ENCODE measurements around the gene NR2F2. TPM values are rescaled to one million over a fixed set of nuclear protein-coding genes. Genes with fewer than 3 reads are reported as not detected.
A peak's percentile ranks its signal among the peaks of the same experiment; 100 is the strongest.

Gene NR2F2
- total and polyA plus RNA-seq, 2 of the 13 experiments (the other 11 are each of a cell fraction or from before 2014, with no cell fraction given) = 3.5 to 4.7 TPM

DNA sequence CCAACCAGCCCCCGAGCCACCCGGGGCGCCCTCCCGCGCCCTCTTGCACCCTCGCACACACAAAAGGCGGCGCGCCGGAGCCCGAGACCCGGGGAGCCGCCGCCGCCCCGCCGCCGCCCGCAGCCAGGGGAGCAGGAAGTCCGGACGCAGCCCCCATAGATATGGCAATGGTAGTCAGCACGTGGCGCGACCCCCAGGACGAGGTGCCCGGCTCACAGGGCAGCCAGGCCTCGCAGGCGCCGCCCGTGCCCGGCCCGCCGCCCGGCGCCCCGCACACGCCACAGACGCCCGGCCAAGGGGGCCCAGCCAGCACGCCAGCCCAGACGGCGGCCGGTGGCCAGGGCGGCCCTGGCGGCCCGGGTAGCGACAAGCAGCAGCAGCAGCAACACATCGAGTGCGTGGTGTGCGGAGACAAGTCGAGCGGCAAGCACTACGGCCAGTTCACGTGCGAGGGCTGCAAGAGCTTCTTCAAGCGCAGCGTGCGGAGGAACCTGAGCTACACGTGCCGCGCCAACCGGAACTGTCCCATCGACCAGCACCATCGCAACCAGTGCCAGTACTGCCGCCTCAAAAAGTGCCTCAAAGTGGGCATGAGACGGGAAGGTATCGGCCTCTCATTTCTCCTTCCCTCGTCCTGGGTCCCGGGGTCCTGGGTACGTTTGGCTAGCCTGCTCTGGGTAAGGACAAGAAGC is 1.6 kb downstream of the NR2F2 start (continued):
- TF ChIP-seq, protein P1, sequence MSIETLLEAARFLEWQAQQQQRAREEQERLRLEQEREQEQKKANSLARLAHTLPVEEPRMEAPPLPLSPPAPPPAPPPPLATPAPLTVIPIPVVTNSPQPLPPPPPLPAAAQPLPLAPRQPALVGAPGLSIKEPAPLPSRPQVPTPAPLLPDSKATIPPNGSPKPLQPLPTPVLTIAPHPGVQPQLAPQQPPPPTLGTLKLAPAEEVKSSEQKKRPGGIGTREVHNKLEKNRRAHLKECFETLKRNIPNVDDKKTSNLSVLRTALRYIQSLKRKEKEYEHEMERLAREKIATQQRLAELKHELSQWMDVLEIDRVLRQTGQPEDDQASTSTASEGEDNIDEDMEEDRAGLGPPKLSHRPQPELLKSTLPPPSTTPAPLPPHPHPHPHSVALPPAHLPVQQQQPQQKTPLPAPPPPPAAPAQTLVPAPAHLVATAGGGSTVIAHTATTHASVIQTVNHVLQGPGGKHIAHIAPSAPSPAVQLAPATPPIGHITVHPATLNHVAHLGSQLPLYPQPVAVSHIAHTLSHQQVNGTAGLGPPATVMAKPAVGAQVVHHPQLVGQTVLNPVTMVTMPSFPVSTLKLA (IDR thresholded peaks at IDR 0.05) = peak; percentile 27; the same call in 1 of the 2 replicates
- TF ChIP-seq ZC3H13 (CRISPR knock-in tag; IDR thresholded peaks at IDR 0.05) (peak; percentile 90), NPAS2 (CRISPR knock-in tag; IDR thresholded peaks at IDR 0.05; ENCODE audit: borderline replicate concordance) (no peak), ZNF589 (CRISPR knock-in tag; conservative IDR thresholded peaks at IDR 0.05) (no peak), ASH2L (IDR thresholded peaks at IDR 0.05; ENCODE audit: insufficient read length, low read depth, low read length) (peak; percentile 38), ZNF263 (CRISPR knock-in tag; IDR thresholded peaks at IDR 0.05) (peak; percentile 40; the same call in 1 of the 2 replicates), ONECUT2 (CRISPR knock-in tag; IDR thresholded peaks at IDR 0.05) (peak; percentile 63), ARNTL (CRISPR knock-in tag; IDR thresholded peaks at IDR 0.05) (0 out of 2 replicates have a peak, but pooled peaks have one; percentile 56), BHLHE40 (IDR thresholded peaks at IDR 0.05; ENCODE audit: low read length) (peak; percentile 93), SRY (CRISPR knock-in tag; IDR thresholded peaks at IDR 0.05) (peak; percentile 80; the same call in 1 of the 2 replicates), ZNF274 (CRISPR knock-in tag; IDR thresholded peaks at IDR 0.05) (no peak), AGO2 (optimal IDR thresholded peaks at IDR 0.05; ENCODE audit: low read depth, low read length) (peak; percentile 57), YEATS4 (CRISPR knock-in tag; IDR thresholded peaks at IDR 0.05; ENCODE audit: borderline replicate concordance) (peak; percentile 48; the same call in 1 of the 2 replicates), SMARCC2 (IDR thresholded peaks at IDR 0.05) (no peak), IKZF4 (CRISPR knock-in tag; IDR thresholded peaks at IDR 0.05; ENCODE audit: borderline replicate concordance, low read depth, not compliant biosample characterization) (peak; percentile 35)
- TF ChIP-seq, protein P2, sequence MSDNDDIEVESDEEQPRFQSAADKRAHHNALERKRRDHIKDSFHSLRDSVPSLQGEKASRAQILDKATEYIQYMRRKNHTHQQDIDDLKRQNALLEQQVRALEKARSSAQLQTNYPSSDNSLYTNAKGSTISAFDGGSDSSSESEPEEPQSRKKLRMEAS (IDR thresholded peaks at IDR 0.05) = peak; percentile 90
- TF ChIP-seq, protein P3, sequence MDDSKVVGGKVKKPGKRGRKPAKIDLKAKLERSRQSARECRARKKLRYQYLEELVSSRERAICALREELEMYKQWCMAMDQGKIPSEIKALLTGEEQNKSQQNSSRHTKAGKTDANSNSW (CRISPR knock-in tag; IDR thresholded peaks at IDR 0.05; ENCODE audit: borderline replicate concordance) = 0 out of 2 replicates have a peak, but pooled peaks have one; percentile 36
- TF ChIP-seq, protein P4, sequence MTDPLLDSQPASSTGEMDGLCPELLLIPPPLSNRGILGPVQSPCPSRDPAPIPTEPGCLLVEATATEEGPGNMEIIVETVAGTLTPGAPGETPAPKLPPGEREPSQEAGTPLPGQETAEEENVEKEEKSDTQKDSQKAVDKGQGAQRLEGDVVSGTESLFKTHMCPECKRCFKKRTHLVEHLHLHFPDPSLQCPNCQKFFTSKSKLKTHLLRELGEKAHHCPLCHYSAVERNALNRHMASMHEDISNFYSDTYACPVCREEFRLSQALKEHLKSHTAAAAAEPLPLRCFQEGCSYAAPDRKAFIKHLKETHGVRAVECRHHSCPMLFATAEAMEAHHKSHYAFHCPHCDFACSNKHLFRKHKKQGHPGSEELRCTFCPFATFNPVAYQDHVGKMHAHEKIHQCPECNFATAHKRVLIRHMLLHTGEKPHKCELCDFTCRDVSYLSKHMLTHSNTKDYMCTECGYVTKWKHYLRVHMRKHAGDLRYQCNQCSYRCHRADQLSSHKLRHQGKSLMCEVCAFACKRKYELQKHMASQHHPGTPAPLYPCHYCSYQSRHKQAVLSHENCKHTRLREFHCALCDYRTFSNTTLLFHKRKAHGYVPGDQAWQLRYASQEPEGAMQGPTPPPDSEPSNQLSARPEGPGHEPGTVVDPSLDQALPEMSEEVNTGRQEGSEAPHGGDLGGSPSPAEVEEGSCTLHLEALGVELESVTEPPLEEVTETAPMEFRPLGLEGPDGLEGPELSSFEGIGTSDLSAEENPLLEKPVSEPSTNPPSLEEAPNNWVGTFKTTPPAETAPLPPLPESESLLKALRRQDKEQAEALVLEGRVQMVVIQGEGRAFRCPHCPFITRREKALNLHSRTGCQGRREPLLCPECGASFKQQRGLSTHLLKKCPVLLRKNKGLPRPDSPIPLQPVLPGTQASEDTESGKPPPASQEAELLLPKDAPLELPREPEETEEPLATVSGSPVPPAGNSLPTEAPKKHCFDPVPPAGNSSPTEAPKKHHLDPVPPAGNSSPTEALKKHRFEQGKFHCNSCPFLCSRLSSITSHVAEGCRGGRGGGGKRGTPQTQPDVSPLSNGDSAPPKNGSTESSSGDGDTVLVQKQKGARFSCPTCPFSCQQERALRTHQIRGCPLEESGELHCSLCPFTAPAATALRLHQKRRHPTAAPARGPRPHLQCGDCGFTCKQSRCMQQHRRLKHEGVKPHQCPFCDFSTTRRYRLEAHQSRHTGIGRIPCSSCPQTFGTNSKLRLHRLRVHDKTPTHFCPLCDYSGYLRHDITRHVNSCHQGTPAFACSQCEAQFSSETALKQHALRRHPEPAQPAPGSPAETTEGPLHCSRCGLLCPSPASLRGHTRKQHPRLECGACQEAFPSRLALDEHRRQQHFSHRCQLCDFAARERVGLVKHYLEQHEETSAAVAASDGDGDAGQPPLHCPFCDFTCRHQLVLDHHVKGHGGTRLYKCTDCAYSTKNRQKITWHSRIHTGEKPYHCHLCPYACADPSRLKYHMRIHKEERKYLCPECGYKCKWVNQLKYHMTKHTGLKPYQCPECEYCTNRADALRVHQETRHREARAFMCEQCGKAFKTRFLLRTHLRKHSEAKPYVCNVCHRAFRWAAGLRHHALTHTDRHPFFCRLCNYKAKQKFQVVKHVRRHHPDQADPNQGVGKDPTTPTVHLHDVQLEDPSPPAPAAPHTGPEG (CRISPR knock-in tag; IDR thresholded peaks at IDR 0.05) = peak; percentile 69; the same call in 1 of the 2 replicates
- TF ChIP-seq, protein P5, sequence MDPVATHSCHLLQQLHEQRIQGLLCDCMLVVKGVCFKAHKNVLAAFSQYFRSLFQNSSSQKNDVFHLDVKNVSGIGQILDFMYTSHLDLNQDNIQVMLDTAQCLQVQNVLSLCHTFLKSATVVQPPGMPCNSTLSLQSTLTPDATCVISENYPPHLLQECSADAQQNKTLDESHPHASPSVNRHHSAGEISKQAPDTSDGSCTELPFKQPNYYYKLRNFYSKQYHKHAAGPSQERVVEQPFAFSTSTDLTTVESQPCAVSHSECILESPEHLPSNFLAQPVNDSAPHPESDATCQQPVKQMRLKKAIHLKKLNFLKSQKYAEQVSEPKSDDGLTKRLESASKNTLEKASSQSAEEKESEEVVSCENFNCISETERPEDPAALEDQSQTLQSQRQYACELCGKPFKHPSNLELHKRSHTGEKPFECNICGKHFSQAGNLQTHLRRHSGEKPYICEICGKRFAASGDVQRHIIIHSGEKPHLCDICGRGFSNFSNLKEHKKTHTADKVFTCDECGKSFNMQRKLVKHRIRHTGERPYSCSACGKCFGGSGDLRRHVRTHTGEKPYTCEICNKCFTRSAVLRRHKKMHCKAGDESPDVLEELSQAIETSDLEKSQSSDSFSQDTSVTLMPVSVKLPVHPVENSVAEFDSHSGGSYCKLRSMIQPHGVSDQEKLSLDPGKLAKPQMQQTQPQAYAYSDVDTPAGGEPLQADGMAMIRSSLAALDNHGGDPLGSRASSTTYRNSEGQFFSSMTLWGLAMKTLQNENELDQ (CRISPR knock-in tag; IDR thresholded peaks at IDR 0.05; ENCODE audit: borderline replicate concordance) = no peak
